ENCODE results near the gene STARD9. TPM values are rescaled to one million over a fixed set of nuclear protein-coding genes. Genes with fewer than 3 reads are reported as not detected.
"Not testable (repeated sequence)": the region's sequence is repeated elsewhere in the genome, so short reads cannot be mapped to it uniquely, and the experiment has no call there.

STARD9 gene
- total RNA-seq, 1 donor from 2014 or later = 10.0 TPM

GRCh38 chr15:42592716-42593115 lies 17.3 kb downstream of the STARD9 start:
- peaks cover 2% of the 10 kb centered on the region for H3K27me3 Mint-ChIP-seq (ENCODE audit: low read depth)
- no peak overlapping the region for H3K4me3 Mint-ChIP-seq
- TF ChIP-seq, protein P1, sequence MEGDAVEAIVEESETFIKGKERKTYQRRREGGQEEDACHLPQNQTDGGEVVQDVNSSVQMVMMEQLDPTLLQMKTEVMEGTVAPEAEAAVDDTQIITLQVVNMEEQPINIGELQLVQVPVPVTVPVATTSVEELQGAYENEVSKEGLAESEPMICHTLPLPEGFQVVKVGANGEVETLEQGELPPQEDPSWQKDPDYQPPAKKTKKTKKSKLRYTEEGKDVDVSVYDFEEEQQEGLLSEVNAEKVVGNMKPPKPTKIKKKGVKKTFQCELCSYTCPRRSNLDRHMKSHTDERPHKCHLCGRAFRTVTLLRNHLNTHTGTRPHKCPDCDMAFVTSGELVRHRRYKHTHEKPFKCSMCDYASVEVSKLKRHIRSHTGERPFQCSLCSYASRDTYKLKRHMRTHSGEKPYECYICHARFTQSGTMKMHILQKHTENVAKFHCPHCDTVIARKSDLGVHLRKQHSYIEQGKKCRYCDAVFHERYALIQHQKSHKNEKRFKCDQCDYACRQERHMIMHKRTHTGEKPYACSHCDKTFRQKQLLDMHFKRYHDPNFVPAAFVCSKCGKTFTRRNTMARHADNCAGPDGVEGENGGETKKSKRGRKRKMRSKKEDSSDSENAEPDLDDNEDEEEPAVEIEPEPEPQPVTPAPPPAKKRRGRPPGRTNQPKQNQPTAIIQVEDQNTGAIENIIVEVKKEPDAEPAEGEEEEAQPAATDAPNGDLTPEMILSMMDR (IDR thresholded peaks at IDR 0.05; ENCODE audit: unreplicated experiment) = no peak
- no peak overlapping the region for H3K27ac Mint-ChIP-seq
- no peak for DNase-seq (ENCODE audit: low spot score in 2 of 2, unreplicated experiment in 2 of 2)
- H3K9me3 Mint-ChIP-seq = no peaks in the 10 kb centered on the region
- no peaks in the 10 kb centered on the region for H3K36me3 Mint-ChIP-seq
- H3K4me1 Mint-ChIP-seq = peaks cover 5% of the 10 kb centered on the region

DNA sequence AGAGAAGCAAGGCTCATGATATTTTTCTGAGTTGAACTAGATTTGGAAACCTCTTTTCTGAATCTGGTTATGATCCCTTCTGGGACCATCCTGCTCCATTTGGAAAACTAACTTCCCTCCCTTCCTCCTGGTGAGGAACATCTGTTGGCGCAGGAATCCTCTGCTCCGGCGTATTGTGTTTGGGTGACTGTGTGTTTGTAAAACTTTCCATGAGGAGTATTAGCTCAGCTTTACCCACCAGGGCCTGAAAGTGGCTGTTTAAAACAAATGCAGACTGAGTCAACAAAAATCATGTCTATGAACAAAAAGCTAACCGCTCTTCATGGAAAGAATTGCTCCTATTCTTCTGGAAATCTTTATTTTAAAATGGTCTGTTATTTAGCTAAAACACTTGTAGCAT lies 17.7 kb downstream of the STARD9 start:
- no peak overlapping the region for H3K27ac Mint-ChIP-seq
- H3K27me3 Mint-ChIP-seq (ENCODE audit: low read depth) = peaks cover 2% of the 10 kb centered on the region
- DNase-seq (ENCODE audit: low spot score in 2 of 2, unreplicated experiment in 2 of 2) = no peak
- H3K4me3 Mint-ChIP-seq = no peak overlapping the region
- no peaks in the 10 kb centered on the region for H3K36me3 Mint-ChIP-seq
- H3K9me3 Mint-ChIP-seq = no peaks in the 10 kb centered on the region
- peaks cover 5% of the 10 kb centered on the region for H3K4me1 Mint-ChIP-seq
- TF ChIP-seq, protein P1 (IDR thresholded peaks at IDR 0.05; ENCODE audit: unreplicated experiment) = no peak

DNA sequence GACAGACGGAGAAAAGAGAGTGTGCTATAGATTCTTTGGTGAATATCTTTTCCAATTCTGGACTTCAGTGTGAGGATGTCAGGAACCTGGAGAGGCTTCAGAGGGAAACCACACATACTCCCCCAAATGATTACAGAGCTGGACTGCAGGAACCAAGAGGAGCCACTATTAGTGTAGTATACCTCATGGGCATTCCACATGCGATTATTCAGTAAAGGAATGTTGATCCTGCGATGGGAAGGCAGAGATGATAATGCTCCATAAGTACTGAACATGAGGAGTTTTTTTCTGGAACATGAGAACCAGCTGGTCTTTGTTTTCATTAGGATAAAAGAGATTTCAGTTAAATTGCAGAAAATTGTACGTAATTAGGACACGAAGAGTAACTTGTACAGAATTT lies 18.7 kb downstream of the STARD9 start:
- no peak for DNase-seq (ENCODE audit: low spot score in 2 of 2, unreplicated experiment in 2 of 2)
- no peak overlapping the region for H3K4me3 Mint-ChIP-seq
- H3K27me3 Mint-ChIP-seq (ENCODE audit: low read depth) = peaks cover 2% of the 10 kb centered on the region
- H3K4me1 Mint-ChIP-seq = peaks cover 5% of the 10 kb centered on the region
- TF ChIP-seq, protein P1 (IDR thresholded peaks at IDR 0.05; ENCODE audit: unreplicated experiment) = no peak
- H3K36me3 Mint-ChIP-seq = no peaks in the 10 kb centered on the region
- H3K9me3 Mint-ChIP-seq = no peaks in the 10 kb centered on the region
- H3K27ac Mint-ChIP-seq = no peak overlapping the region

DNA sequence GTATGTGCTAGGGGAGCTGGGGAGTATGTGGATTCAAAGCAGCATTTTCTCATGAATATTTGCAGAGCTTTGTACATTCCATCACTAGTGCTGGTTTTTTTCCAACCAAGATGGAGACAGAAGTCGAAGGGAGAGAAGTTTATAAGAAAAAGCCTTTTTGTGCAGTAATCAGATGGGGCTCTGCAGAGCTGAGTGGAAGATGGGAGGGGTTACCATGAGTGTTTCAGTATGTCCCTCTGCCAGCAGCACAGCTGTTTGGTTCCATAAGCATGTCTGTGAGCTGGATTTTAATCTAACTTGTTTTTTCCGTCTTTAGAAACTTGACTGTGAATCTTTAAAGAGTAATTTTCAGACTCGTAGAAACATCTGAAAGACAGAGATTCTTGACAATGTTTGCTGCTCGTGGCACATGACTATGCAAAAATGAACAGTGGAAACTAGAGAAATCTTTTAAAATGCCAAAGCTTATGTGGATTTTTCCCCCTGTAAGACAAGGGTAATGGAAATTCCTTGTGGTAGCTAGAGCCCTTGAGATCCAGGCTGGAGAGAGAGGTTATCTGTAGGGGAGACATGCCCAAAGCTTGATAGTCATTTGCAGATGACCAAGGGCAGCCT lies 20.3 kb downstream of the STARD9 start:
- H3K9me3 Mint-ChIP-seq = peaks cover 4% of the 10 kb centered on the region
- peaks cover 6% of the 10 kb centered on the region for H3K36me3 Mint-ChIP-seq
- peaks cover 5% of the 10 kb centered on the region for H3K4me1 Mint-ChIP-seq
- no peak overlapping the region for H3K4me3 Mint-ChIP-seq
- no peak for DNase-seq (ENCODE audit: low spot score in 2 of 2, unreplicated experiment in 2 of 2)
- peak overlapping the region; percentile 62 for H3K27ac Mint-ChIP-seq
- TF ChIP-seq, protein P1 (IDR thresholded peaks at IDR 0.05; ENCODE audit: unreplicated experiment) = no peak
- peaks cover 2% of the 10 kb centered on the region for H3K27me3 Mint-ChIP-seq (ENCODE audit: low read depth)

DNA sequence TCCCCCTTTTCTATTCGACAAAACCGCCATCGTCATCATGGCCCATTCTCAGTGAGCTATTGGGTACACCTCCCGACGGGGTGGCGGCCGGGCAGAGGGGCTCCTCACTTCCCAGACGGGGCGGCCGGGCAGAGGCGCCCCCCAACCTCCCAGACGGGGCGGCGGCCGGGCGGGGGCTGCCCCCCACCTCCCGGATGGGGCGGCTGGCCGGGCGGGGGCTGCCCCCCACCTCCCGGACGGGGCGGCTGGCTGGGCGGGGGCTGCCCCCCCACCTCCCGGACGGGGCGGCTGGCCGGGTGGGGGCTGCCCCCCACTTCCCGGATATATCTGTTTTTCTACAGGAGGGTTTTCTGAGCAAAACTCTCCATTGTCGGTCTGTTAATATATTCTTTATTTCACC lies 25.9 kb downstream of the STARD9 start:
- H3K9me3 Mint-ChIP-seq; H3K36me3 Mint-ChIP-seq; DNase-seq (ENCODE audit: low spot score in 2 of 2, unreplicated experiment in 2 of 2); H3K4me3 Mint-ChIP-seq; H3K27me3 Mint-ChIP-seq (ENCODE audit: low read depth); H3K27ac Mint-ChIP-seq: not testable (repeated sequence)
- peaks cover 18% of the 10 kb centered on the region for H3K4me1 Mint-ChIP-seq

GRCh38 chr15:42602501-42602900 lies 27.1 kb downstream of the STARD9 start:
- no peak overlapping the region for H3K4me3 Mint-ChIP-seq
- H3K27ac Mint-ChIP-seq = no peak overlapping the region
- peaks cover 9% of the 10 kb centered on the region for H3K9me3 Mint-ChIP-seq
- TF ChIP-seq, protein P1 (IDR thresholded peaks at IDR 0.05; ENCODE audit: unreplicated experiment) = no peak
- peaks cover 9% of the 10 kb centered on the region for H3K36me3 Mint-ChIP-seq
- no peak for DNase-seq (ENCODE audit: low spot score in 2 of 2, unreplicated experiment in 2 of 2)
- H3K27me3 Mint-ChIP-seq (ENCODE audit: low read depth) = no peaks in the 10 kb centered on the region
- peaks cover 18% of the 10 kb centered on the region for H3K4me1 Mint-ChIP-seq
